ENCODE data around the gene LPP. TPM values are rescaled to one million over a fixed set of nuclear protein-coding genes. Genes with fewer than 3 reads are reported as not detected.

LPP gene
- total RNA-seq, 5 donors from 2014 or later (not counting 1 experiment from before 2014, with no cell fraction given): 23.8 to 82.6 (median 39.3) TPM

DNA sequence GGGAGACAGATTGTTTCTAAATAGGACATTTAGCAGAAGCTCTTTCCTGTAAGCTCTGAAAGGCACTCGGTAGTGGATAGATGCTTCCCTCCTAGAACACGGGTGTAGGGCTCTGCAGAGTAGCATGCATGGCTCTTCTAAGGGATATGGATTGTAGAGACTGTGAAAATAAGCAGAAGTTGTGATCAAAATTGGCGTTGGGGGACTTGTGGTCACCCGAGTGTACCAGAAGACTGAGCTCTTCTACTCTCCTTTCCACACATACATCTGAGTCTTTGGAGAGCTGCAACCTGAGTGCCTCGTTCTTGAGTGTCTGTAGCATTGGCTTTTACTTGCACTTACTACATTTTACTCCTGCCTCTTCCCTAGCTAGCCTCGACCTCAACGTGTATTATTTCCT, 197.7 kb downstream of the LPP start:
- Histone ChIP-seq H3K27ac (ENCODE audit: low read length) (no peak overlapping the region), H3K4me1 (ENCODE audit: control insufficient read depth in 1 of 2, extremely low read depth in 1 of 2, insufficient read depth in 2 of 2, low read length in 2 of 2) (peaks cover 0 to 4% of the 10 kb centered on the region in 2 experiments), H3K9me3 (no peaks in the 10 kb centered on the region), H3K36me3 (ENCODE audit: control insufficient read depth in 2 of 2, extremely low read depth in 1 of 2, insufficient read depth in 1 of 2, low read length in 1 of 2) (no peaks in the 10 kb centered on the region), H3K4me3 (ENCODE audit: control insufficient read depth in 1 of 2, extremely low read depth in 1 of 2, low read length in 1 of 2) (no peak overlapping the region), H3K27me3 (replicated peaks in 1 of 2; ENCODE audit: control insufficient read depth in 2 of 2, extremely low read depth in 1 of 2, insufficient read depth in 2 of 2, low read length in 1 of 2) (no peaks in the 10 kb centered on the region)
- no peak for ATAC-seq (replicated peaks in 1 of 4)
- POLR2A ChIA-PET: interaction anchor here in 1 of 2 donors (0.5 kb wide), 1 partner anchor 9 kb away, joined by 3 read pairs; no protein-coding TSS in a partner anchor
- Mint-ChIP-seq H3K4me3 (no peak overlapping the region), H3K36me3 (peaks cover 14% of the 10 kb centered on the region), H3K27me3 (no peaks in the 10 kb centered on the region), H3K9me3 (no peaks in the 10 kb centered on the region), H3K4me1 (peaks cover 5 to 11% (median 7%) of the 10 kb centered on the region in 3 donors), H3K27ac (no peak overlapping the region)
- DNase-seq: no peak
- WGBS (ENCODE audit: insufficient coverage): 76% methylated on average over 3 of the region's 7 CpGs
- CTCF ChIA-PET: no interaction called here

DNA sequence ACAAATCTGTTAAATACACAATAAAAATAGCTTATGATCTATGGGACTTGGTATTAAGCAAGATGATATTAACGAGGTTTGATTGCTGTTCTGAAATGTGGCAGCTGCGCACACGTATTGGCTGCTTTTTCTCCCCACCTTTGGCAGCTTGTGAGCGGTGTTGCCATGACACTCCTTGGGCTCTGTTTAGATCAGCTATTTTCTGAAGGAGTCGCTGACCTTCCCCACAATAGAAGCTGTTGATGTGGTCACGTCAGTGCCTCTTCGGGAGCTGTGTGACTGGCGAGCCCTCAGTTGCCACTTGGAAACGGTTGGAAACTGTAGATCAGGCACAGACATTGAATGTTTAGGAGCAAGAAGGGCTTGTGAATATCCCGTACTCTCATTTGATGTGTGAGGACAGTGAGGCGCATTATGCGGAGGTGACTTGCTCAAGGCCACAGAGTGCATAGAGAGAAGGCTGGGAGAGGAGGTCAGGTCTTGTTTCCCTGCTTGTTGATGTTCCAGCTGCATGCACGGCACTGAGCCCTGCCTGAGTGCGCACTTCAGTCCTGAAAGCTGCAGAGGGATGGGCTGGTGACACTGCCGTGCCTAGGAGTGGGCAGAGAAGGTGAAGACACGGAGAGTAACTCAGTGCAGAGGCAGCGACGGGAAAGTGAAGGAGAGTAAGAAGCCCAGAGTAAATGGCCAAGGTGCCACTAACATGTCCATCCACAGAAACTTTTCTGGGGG, 198.4 kb downstream of the LPP start:
- Histone ChIP-seq H3K27ac (ENCODE audit: low read length) (no peak overlapping the region), H3K4me1 (ENCODE audit: control insufficient read depth in 1 of 2, extremely low read depth in 1 of 2, insufficient read depth in 2 of 2, low read length in 2 of 2) (peaks cover 0 to 4% of the 10 kb centered on the region in 2 experiments), H3K4me3 (ENCODE audit: control insufficient read depth in 1 of 2, extremely low read depth in 1 of 2, low read length in 1 of 2) (no peak overlapping the region), H3K9me3 (no peaks in the 10 kb centered on the region), H3K36me3 (ENCODE audit: control insufficient read depth in 2 of 2, extremely low read depth in 1 of 2, insufficient read depth in 1 of 2, low read length in 1 of 2) (no peaks in the 10 kb centered on the region), H3K27me3 (replicated peaks in 1 of 2; ENCODE audit: control insufficient read depth in 2 of 2, extremely low read depth in 1 of 2, insufficient read depth in 2 of 2, low read length in 1 of 2) (no peaks in the 10 kb centered on the region)
- H3K27me3 Mint-ChIP-seq: no peaks in the 10 kb centered on the region
- H3K4me1 Mint-ChIP-seq: peaks cover 5 to 11% (median 7%) of the 10 kb centered on the region in 3 donors
- no peaks in the 10 kb centered on the region for H3K9me3 Mint-ChIP-seq
- ChIA-PET POLR2A (interaction anchor here in 1 of 2 donors (0.5 kb wide), 1 partner anchor 606 kb away, joined by 3 read pairs; no protein-coding TSS in a partner anchor), CTCF (no interaction called here)
- peaks cover 13% of the 10 kb centered on the region for H3K36me3 Mint-ChIP-seq
- H3K27ac Mint-ChIP-seq: peak overlapping the region in 1 of 2 donors; percentile 34
- 96% methylated on average over 18 of the region's 18 CpGs for WGBS (ENCODE audit: insufficient coverage)
- no peak for DNase-seq
- ATAC-seq (replicated peaks in 1 of 4): no peak
- H3K4me3 Mint-ChIP-seq: no peak overlapping the region

DNA sequence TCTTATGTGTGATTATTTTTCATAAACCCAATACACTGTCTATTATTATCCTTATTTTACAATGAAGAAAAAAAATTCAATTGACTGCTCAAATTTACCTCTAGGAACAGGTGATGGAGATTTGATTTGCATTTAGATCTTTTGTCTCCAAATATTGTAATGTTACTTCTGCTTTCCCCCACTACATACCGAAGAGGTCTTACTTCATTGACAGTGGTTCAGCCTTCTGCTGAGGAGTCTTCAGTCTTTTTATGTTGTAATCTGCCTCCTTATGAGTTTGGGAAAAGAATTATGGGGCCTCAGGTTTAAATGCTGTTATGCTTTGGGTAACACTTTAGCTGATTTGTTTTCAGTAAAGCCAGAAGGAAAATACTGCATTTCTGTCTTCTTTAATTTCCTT, 199.5 kb downstream of the LPP start:
- no peaks in the 10 kb centered on the region for H3K9me3 Mint-ChIP-seq
- H3K27me3 ChIP-seq (replicated peaks in 1 of 2; ENCODE audit: control insufficient read depth in 2 of 2, extremely low read depth in 1 of 2, insufficient read depth in 2 of 2, low read length in 1 of 2): no peaks in the 10 kb centered on the region
- no peaks in the 10 kb centered on the region for H3K36me3 ChIP-seq (ENCODE audit: control insufficient read depth in 2 of 2, extremely low read depth in 1 of 2, insufficient read depth in 1 of 2, low read length in 1 of 2)
- no peaks in the 10 kb centered on the region for H3K9me3 ChIP-seq
- CTCF ChIA-PET: no interaction called here
- no peak overlapping the region for H3K4me3 Mint-ChIP-seq
- H3K27me3 Mint-ChIP-seq: no peaks in the 10 kb centered on the region
- peaks cover 2 to 11% of the 10 kb centered on the region in 2 experiments for H3K4me1 ChIP-seq (ENCODE audit: control insufficient read depth in 1 of 2, extremely low read depth in 1 of 2, insufficient read depth in 2 of 2, low read length in 2 of 2)
- DNase-seq: no peak
- H3K27ac ChIP-seq (ENCODE audit: low read length): no peak overlapping the region
- WGBS (ENCODE audit: insufficient coverage): no CpG with 5 or more reads among the region's 1 CpG
- POLR2A ChIA-PET: no interaction called here
- H3K27ac Mint-ChIP-seq: no peak overlapping the region
- no peak overlapping the region for H3K4me3 ChIP-seq (ENCODE audit: control insufficient read depth in 1 of 2, extremely low read depth in 1 of 2, low read length in 1 of 2)
- peaks cover 8 to 17% (median 15%) of the 10 kb centered on the region in 3 donors for H3K4me1 Mint-ChIP-seq
- H3K36me3 Mint-ChIP-seq: peaks cover 10% of the 10 kb centered on the region
- ATAC-seq (replicated peaks in 1 of 4): no peak

DNA sequence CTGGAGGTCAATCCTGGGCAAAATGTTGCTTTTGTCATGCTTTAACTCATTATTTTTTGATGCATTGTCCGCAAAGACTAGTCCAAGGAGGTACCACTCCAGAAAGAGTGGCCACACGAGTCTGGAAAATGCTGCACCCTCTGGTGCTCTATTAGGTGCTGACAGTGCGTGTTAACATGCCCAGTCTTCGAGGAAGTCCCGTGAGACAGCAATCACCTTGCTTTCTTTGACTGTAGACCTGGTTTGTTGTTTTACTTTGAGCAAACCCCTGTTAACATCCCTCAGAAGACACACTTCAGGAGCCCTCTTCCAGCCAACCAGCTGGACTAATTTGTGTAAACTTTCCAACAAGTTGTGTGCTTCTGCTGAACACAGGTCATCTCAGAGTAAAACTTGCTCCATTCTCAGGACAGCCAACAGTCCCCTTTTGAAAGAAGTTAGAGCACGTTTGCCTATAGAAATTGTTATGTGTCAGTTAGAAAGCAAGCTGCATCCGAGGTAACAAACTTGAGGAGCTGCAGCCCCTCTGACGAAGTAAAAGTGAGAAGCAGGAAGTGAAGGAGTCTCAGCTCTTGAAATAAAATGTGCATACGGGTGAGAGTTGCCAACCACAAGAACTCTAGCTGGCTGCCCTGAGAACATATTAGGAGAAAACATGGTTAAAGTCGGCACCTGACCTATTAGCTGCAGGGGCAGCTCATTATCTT, 205.0 kb downstream of the LPP start:
- WGBS (ENCODE audit: insufficient coverage): 37% methylated on average over 9 of the region's 10 CpGs
- Mint-ChIP-seq H3K27me3 (no peaks in the 10 kb centered on the region), H3K27ac (peak overlapping the region; percentile 75 to 93), H3K4me3 (peak overlapping the region; percentile 60 to 72 (median 66)), H3K4me1 (peaks cover 38 to 54% (median 45%) of the 10 kb centered on the region in 3 donors), H3K36me3 (peaks cover under 1% of the 10 kb centered on the region), H3K9me3 (no peaks in the 10 kb centered on the region)
- H3K4me1 ChIP-seq (ENCODE audit: control insufficient read depth in 1 of 2, extremely low read depth in 1 of 2, insufficient read depth in 2 of 2, low read length in 2 of 2): peaks cover 24 to 31% of the 10 kb centered on the region in 2 experiments
- no peaks in the 10 kb centered on the region for H3K27me3 ChIP-seq (replicated peaks in 1 of 2; ENCODE audit: control insufficient read depth in 2 of 2, extremely low read depth in 1 of 2, insufficient read depth in 2 of 2, low read length in 1 of 2)
- ChIA-PET CTCF (interaction anchor here (0.8 to 1.2 kb wide), 5 partner anchors 8 to 619 kb away, joined by 3 to 5 read pairs (median 3); partner anchors contain the start of gene BCL6 (in 1 of the 2)), POLR2A (interaction anchor here (0.5 to 0.6 kb wide), 2 partner anchors 262 to 352 kb away, joined by 3 to 4 read pairs; no protein-coding TSS in a partner anchor)
- H3K36me3 ChIP-seq (ENCODE audit: control insufficient read depth in 2 of 2, extremely low read depth in 1 of 2, insufficient read depth in 1 of 2, low read length in 1 of 2): no peaks in the 10 kb centered on the region
- H3K27ac ChIP-seq (ENCODE audit: low read length): peak overlapping the region; percentile 68
- DNase-seq (peak in 26 of 35 experiments; percentile 7 to 67 (median 23)), ATAC-seq (replicated peaks in 1 of 4) (peak; percentile 78 to 92 (median 89))
- H3K9me3 ChIP-seq: no peaks in the 10 kb centered on the region
- peak overlapping the region; percentile 20 to 42 for H3K4me3 ChIP-seq (ENCODE audit: control insufficient read depth in 1 of 2, extremely low read depth in 1 of 2, low read length in 1 of 2)

DNA sequence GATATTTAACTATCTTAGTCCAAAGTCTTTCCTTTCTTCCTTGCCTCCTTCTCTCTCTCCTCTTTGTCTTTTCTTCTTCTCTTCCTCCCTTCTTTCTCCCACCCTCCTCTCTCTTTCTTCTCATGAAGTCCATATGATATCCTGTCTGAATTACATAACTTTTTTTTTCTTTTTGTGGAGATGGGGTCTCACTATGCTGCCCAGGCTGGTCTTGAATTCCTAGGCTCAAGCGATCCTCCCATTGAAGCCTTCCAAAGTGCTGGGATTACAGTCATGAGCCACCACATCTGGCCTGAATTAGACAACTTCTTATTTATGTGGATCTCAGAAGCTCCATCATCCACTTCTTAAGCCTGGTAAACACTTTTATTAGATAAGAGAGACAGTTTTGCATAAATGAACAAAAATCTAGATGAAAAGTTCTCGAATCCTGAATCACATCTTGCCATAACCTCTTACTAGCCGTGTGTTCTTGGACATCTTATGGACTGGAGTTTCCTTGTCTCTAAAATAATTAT, 206.5 kb downstream of the LPP start:
- H3K4me3 Mint-ChIP-seq: peak overlapping the region in 1 of 3 donors; percentile 66
- peak overlapping the region; percentile 47 to 93 for H3K27ac Mint-ChIP-seq
- Histone ChIP-seq H3K9me3 (no peaks in the 10 kb centered on the region), H3K27ac (ENCODE audit: low read length) (peak overlapping the region; percentile 4), H3K27me3 (replicated peaks in 1 of 2; ENCODE audit: control insufficient read depth in 2 of 2, extremely low read depth in 1 of 2, insufficient read depth in 2 of 2, low read length in 1 of 2) (no peaks in the 10 kb centered on the region), H3K4me1 (ENCODE audit: control insufficient read depth in 1 of 2, extremely low read depth in 1 of 2, insufficient read depth in 2 of 2, low read length in 2 of 2) (peaks cover 24 to 31% of the 10 kb centered on the region in 2 experiments), H3K4me3 (ENCODE audit: control insufficient read depth in 1 of 2, extremely low read depth in 1 of 2, low read length in 1 of 2) (no peak overlapping the region), H3K36me3 (ENCODE audit: control insufficient read depth in 2 of 2, extremely low read depth in 1 of 2, insufficient read depth in 1 of 2, low read length in 1 of 2) (no peaks in the 10 kb centered on the region)
- DNase-seq (no peak), ATAC-seq (replicated peaks in 1 of 4) (no peak)
- POLR2A ChIA-PET: no interaction called here
- CTCF ChIA-PET: interaction anchor here in 1 of 2 donors (1.0 kb wide), 1 partner anchor 8 kb away, joined by 3 read pairs; no protein-coding TSS in a partner anchor
- no CpG with 5 or more reads among the region's 3 CpGs for WGBS (ENCODE audit: insufficient coverage)
- H3K27me3 Mint-ChIP-seq: no peaks in the 10 kb centered on the region
- no peaks in the 10 kb centered on the region for H3K9me3 Mint-ChIP-seq
- peaks cover 5% of the 10 kb centered on the region for H3K36me3 Mint-ChIP-seq
- H3K4me1 Mint-ChIP-seq: peaks cover 38 to 63% (median 55%) of the 10 kb centered on the region in 3 donors

DNA sequence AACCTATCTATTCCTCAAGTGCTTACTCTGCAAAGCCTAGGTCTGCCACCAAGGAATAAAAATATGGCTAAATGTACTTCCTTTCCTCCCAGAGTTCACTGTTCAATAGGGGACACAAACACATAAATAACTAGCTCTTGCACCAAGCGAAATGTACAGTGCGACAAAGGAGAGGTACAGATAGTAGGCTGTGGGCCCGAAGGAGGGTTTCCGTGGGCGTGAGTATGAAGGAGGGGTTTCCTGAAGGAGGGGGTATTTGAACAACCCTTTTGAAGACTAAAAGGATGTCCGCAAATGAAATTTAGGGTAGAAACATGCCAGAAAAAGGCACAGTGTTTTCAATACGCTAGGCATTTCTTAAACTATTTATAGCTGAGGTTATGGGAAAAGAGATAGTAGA, 207.9 kb downstream of the LPP start:
- no peaks in the 10 kb centered on the region for H3K9me3 Mint-ChIP-seq
- 25% methylated on average over 3 of the region's 7 CpGs for WGBS (ENCODE audit: insufficient coverage)
- Histone ChIP-seq H3K9me3 (no peaks in the 10 kb centered on the region), H3K4me3 (ENCODE audit: control insufficient read depth in 1 of 2, extremely low read depth in 1 of 2, low read length in 1 of 2) (no peak overlapping the region), H3K4me1 (ENCODE audit: control insufficient read depth in 1 of 2, extremely low read depth in 1 of 2, insufficient read depth in 2 of 2, low read length in 2 of 2) (peaks cover 24 to 31% of the 10 kb centered on the region in 2 experiments), H3K36me3 (ENCODE audit: control insufficient read depth in 2 of 2, extremely low read depth in 1 of 2, insufficient read depth in 1 of 2, low read length in 1 of 2) (no peaks in the 10 kb centered on the region), H3K27me3 (replicated peaks in 1 of 2; ENCODE audit: control insufficient read depth in 2 of 2, extremely low read depth in 1 of 2, insufficient read depth in 2 of 2, low read length in 1 of 2) (no peaks in the 10 kb centered on the region), H3K27ac (ENCODE audit: low read length) (no peak overlapping the region)
- H3K27me3 Mint-ChIP-seq: no peaks in the 10 kb centered on the region
- peak overlapping the region in 1 of 2 donors; percentile 71 for H3K27ac Mint-ChIP-seq
- peak overlapping the region in 1 of 3 donors; percentile 9 for H3K4me3 Mint-ChIP-seq
- H3K4me1 Mint-ChIP-seq: peaks cover 38 to 69% (median 55%) of the 10 kb centered on the region in 3 donors
- peaks cover 5% of the 10 kb centered on the region for H3K36me3 Mint-ChIP-seq
- DNase-seq (peak in 3 of 35 experiments; percentile 4 to 17 (median 11)), ATAC-seq (replicated peaks in 1 of 4) (peak in 1 of 4 experiments; percentile 41)
- ChIA-PET CTCF (no interaction called here), POLR2A (no interaction called here)

Data from T-cell (primary cell).